ENCODE data around the gene CDK12. TPM values are rescaled to one million over a fixed set of nuclear protein-coding genes. Genes with fewer than 3 reads are reported as not detected.

The CDK12 gene
- total RNA-seq, 1 experiment from 2014 or later: 51.2 TPM

- TF ChIP-seq ZBTB33 (IDR thresholded peaks at IDR 0.05; ENCODE audit: extremely low read depth, insufficient replicate concordance, low read length) (no peak), ATF3 (IDR thresholded peaks at IDR 0.05) (no peak), YY1 (IDR thresholded peaks at IDR 0.05; ENCODE audit: extremely low read depth, insufficient replicate concordance, low read depth, low read length) (no peak), SIN3A (IDR thresholded peaks at IDR 0.05; ENCODE audit: low read depth) (no peak), TCF7L2 (IDR thresholded peaks at IDR 0.05; ENCODE audit: borderline replicate concordance, extremely low read depth, insufficient read depth, insufficient read length) (no peak)
Observed at GRCh38 chr17:39564211-39564848, 103.0 kb downstream of the CDK12 start (continued).

- no peak overlapping the region for H3K4me3 ChIP-seq (replicated peaks in 1 of 2; ENCODE audit: low read depth in 1 of 2, low read length in 2 of 2)
- BruUV-seq (replicated peaks): no TSS peak
- no peak for DNase-seq (ENCODE audit: low read depth, low spot score)
- CTCF ChIA-PET: no interaction called here
- POLR2A ChIA-PET: interaction anchor here (0.5 kb wide), 1 partner anchor 10 kb away, joined by 3 read pairs; no protein-coding TSS in a partner anchor
- no peaks in the 10 kb centered on the region for H4K20me1 ChIP-seq (ENCODE audit: insufficient read depth)
- no peak overlapping the region for H3K27ac ChIP-seq (ENCODE audit: low read depth, low read length)
- H3K9me2 ChIP-seq (ENCODE audit: insufficient read depth): no peaks in the 10 kb centered on the region
- no peak for TF ChIP-seq YY1 (IDR thresholded peaks at IDR 0.05; ENCODE audit: extremely low read depth, insufficient replicate concordance, low read depth, low read length)
- TF ChIP-seq CEBPB (IDR thresholded peaks at IDR 0.05; ENCODE audit: low read depth): no peak
- TF ChIP-seq EZH2 (IDR thresholded peaks at IDR 0.05): no peak
- no peak for TF ChIP-seq SRF (IDR thresholded peaks at IDR 0.05; ENCODE audit: low read depth)
- no peak for TF ChIP-seq CTCF (IDR thresholded peaks at IDR 0.05 in 2 of 3, conservative IDR thresholded peaks at IDR 0.05 in 1 of 3; ENCODE audit: borderline replicate concordance in 1 of 3, insufficient read depth in 1 of 3, low read depth in 2 of 3, low read length in 2 of 3)
- TF ChIP-seq EZH2phosphoT487 (IDR thresholded peaks at IDR 0.05; ENCODE audit: borderline replicate concordance): no peak
- no peak for TF ChIP-seq ZFX (IDR thresholded peaks at IDR 0.05)
- TF ChIP-seq EGR1 (IDR thresholded peaks at IDR 0.05; ENCODE audit: low read depth): no peak
- no peak for TF ChIP-seq ZNF274 (IDR thresholded peaks at IDR 0.05; ENCODE audit: low read depth, low read length)
- no peak for TF ChIP-seq SP1 (IDR thresholded peaks at IDR 0.05; ENCODE audit: low read depth)
- TF ChIP-seq POLR2A (IDR thresholded peaks at IDR 0.05; ENCODE audit: borderline replicate concordance, extremely low read depth, insufficient read depth, insufficient read length): no peak
- no peak for TF ChIP-seq TCF7L2 (IDR thresholded peaks at IDR 0.05; ENCODE audit: borderline replicate concordance, extremely low read depth, insufficient read depth, insufficient read length)
- TF ChIP-seq ATF3 (IDR thresholded peaks at IDR 0.05): no peak
- no peak for TF ChIP-seq ELF1 (IDR thresholded peaks at IDR 0.05; ENCODE audit: borderline replicate concordance, low read depth)
- no peak for TF ChIP-seq MAX (IDR thresholded peaks at IDR 0.05)
- TF ChIP-seq JUND (IDR thresholded peaks at IDR 0.05): no peak
- H3K27me3 ChIP-seq (ENCODE audit: insufficient read depth, low read length): no peaks in the 10 kb centered on the region
- H3K9ac ChIP-seq (ENCODE audit: low read length): no peak overlapping the region
- intact Hi-C loops (cut with micrococcal nuclease): no loop called here
- no peak overlapping the region for H3K4me2 ChIP-seq (ENCODE audit: low read length)
- H3K4me1 ChIP-seq (ENCODE audit: control insufficient read depth in 1 of 2, insufficient read depth in 2 of 2, low read length in 2 of 2): no peaks in the 10 kb centered on the region
- no peaks in the 10 kb centered on the region for H3K36me3 ChIP-seq (ENCODE audit: control insufficient read depth in 1 of 2, insufficient read depth in 2 of 2, low read length in 2 of 2)
- RAD21 ChIA-PET (ENCODE audit: low non-redundant PET in 1 of 2, low total read pairs in 2 of 2, uncharacterized antibody in 2 of 2, unreplicated experiment in 2 of 2): no interaction called here
- no peak for ATAC-seq
- no peak overlapping the region for H2AFZ ChIP-seq (ENCODE audit: low read depth, low read length, poor library complexity, severe bottlenecking)
- H3K9me3 ChIP-seq (ENCODE audit: control insufficient read depth in 1 of 2, insufficient read depth in 1 of 2, low read depth in 1 of 2, low read length in 2 of 2): peaks cover 0 to 5% of the 10 kb centered on the region in 2 experiments; a peak in 1 of 4 replicates
- no peaks in the 10 kb centered on the region for H3K79me2 ChIP-seq (ENCODE audit: insufficient read depth, low read length)
Observed at GRCh38 chr17:39566094-39566850, 105.0 kb downstream of the CDK12 start.
